OCI-LY7 (cell line): Measurements from ENCODE around the gene RPL29. TPM values are rescaled to one million over a fixed set of nuclear protein-coding genes. Genes with fewer than 3 reads are reported as not detected.

ENCODE experiments used
- BruUV-seq: library from RNA; stranded (reverse); fragments of 400-500 nt; replicated peaks from 2 replicates; lab custom pipeline; 2021; lab: Mats Ljungman, UMichigan
- CTCF ChIA-PET: fragments of 300-600 bp; sonication (Branson Sonifier 250); formaldehyde crosslinking; loops from one replicate; lab custom pipeline; 2022; ENCODE audit warnings: antibody characterized with exemption; ENCODE audit not compliant: unreplicated experiment; lab: Charles Lee
- POLR2A ChIA-PET: fragments of 300-600 bp; sonication (Branson Sonifier 250); formaldehyde crosslinking; loops from one replicate; lab custom pipeline; 2022; ENCODE audit warnings: antibody characterized with exemption; lab: Charles Lee
- DNase-seq: peaks from one replicate; pipeline ENCODE4 v3.0.0-alpha.2; 2015; ENCODE audit warnings: low spot score
- H2AFZ ChIP-seq: fragments of 200-600 bp; sonication (generic), shearing (Covaris generic); 2 replicates; pipeline ENCODE4 v1.6.1; 2014; ENCODE audit warnings: mild to moderate bottlenecking, antibody characterized with exemption, low read length, moderate library complexity
- H3K27ac ChIP-seq: fragments of 200-600 bp; sonication (generic); 2 replicates; pipeline ENCODE4 v1.5.1; 2014; ENCODE audit warnings: mixed run types, low read depth, mild to moderate bottlenecking, moderate library complexity, low read length, inconsistent platforms; ENCODE audit not compliant: poor library complexity, severe bottlenecking
- H3K36me3 ChIP-seq: fragments of 200-600 bp; sonication (generic); 2 replicates; pipeline ENCODE4 v1.6.1; 2014; ENCODE audit warnings: mild to moderate bottlenecking, antibody characterized with exemption, low read length, moderate library complexity, mixed read lengths; ENCODE audit not compliant: insufficient read depth
- H3K4me1 ChIP-seq: fragments of 200-600 bp; sonication (generic); 2 replicates; pipeline ENCODE4 v1.5.1; 2014; ENCODE audit warnings: mild to moderate bottlenecking, low read length; ENCODE audit not compliant: insufficient read depth, poor library complexity, severe bottlenecking
- H3K4me2 ChIP-seq: fragments of 200-600 bp; sonication (generic); 2 replicates; pipeline ENCODE4 v1.6.1; 2014; ENCODE audit warnings: mild to moderate bottlenecking, low read length
- H3K4me3 ChIP-seq: fragments of 200-600 bp; sonication (generic); 2 replicates; pipeline ENCODE4 v1.5.1; 2014; ENCODE audit warnings: mild to moderate bottlenecking, low read depth, low read length; ENCODE audit not compliant: poor library complexity, severe bottlenecking
- H3K79me2 ChIP-seq: fragments of 200-600 bp; sonication (generic); 2 replicates; pipeline ENCODE4 v1.6.1; 2016; ENCODE audit warnings: low read depth, mild to moderate bottlenecking, low read length, moderate library complexity, mixed read lengths; ENCODE audit not compliant: insufficient read depth
- H3K9me2 ChIP-seq: fragments of 200-600 bp; sonication (generic); 2 replicates; pipeline ENCODE4 v1.6.1; 2016; ENCODE audit warnings: mild to moderate bottlenecking, low read length, mixed read lengths; ENCODE audit not compliant: insufficient read depth
- H3K9me3 ChIP-seq: fragments of 200-600 bp; sonication (generic); 2 replicates; pipeline ENCODE4 v1.6.1; 2014; ENCODE audit warnings: mild to moderate bottlenecking, mixed run types, low read length, mixed read lengths
- H4K20me1 ChIP-seq: fragments of 200-600 bp; sonication (generic); 2 replicates; pipeline ENCODE4 v1.6.1; 2014; ENCODE audit warnings: mild to moderate bottlenecking, antibody characterized with exemption, low read length, moderate library complexity, mixed read lengths; ENCODE audit not compliant: insufficient read depth
- CTCF ChIP-seq: fragments of 200-600 bp; sonication (generic); conservative IDR thresholded peaks from 2 replicates; pipeline ENCODE4 v1.5.1; 2014; ENCODE audit warnings: mild to moderate bottlenecking, antibody characterized with exemption, low read length, moderate library complexity, mixed read lengths
- EZH2phosphoT487 ChIP-seq: fragments of 200-600 bp; sonication (generic); IDR thresholded peaks from 2 replicates; pipeline ENCODE4 v1.6.1; 2018; ENCODE audit warnings: low read depth, borderline replicate concordance, mild to moderate bottlenecking, mixed run types, antibody characterized with exemption, low read length, moderate library complexity, mixed read lengths
- intact Hi-C: fragments of 100-400 bp; cut with micrococcal nuclease; formaldehyde crosslinking; loops from one replicate; pipeline ENCODE4 v1.10.0; 2022; ENCODE audit not compliant: unreplicated experiment
- total RNA-seq, 2 experiments: library from RNA; depleted of rRNA in 1 of 2; stranded (reverse); fragments of >200 nt in 1 of 2; shearing (Covaris generic) in 1 of 2; gene quantifications; 2 replicates each; pipeline ENCODE4 v1.2.3, GENCODE V29; 2014 to 2022

The RPL29 gene
- total RNA-seq, 2 experiments from 2014 or later = 1,535 to 1,781 TPM

DNA sequence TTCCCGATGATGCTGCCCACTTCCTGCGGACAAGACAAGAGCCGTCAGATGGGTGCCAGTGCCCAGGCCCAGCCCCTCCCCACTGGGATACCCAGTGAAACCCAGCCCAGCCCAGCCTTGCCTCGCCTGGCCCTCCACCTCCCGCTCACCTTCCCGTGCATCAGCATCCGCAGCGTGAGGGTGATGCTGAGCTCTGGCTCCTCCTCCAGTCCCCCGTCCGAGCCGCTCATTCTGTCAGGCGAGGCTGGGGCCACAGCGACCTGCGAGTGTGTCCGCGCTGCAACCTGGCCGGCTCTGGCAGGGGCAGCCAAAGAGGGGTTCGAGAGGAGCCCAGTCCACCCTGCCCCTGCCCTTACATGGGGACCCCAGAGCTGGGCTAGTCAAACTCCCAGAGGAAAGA lies 34.7 kb downstream of the RPL29 start:
- DNase-seq = no peak
- H3K4me1 ChIP-seq = peaks cover 3% of the 10 kb centered on the region
- H3K4me2 ChIP-seq = no peak overlapping the region
- POLR2A ChIA-PET = no interaction called here
- H3K36me3 ChIP-seq = no peaks in the 10 kb centered on the region
- no TSS peak for BruUV-seq
- H3K79me2 ChIP-seq = no peaks in the 10 kb centered on the region
- intact Hi-C loops = no loop called here
- no peak overlapping the region for H3K27ac ChIP-seq
- H4K20me1 ChIP-seq = no peaks in the 10 kb centered on the region
- TF ChIP-seq EZH2phosphoT487 (no peak), CTCF (no peak)
- no peak overlapping the region for H3K4me3 ChIP-seq
- no peaks in the 10 kb centered on the region for H3K9me2 ChIP-seq
- H3K9me3 ChIP-seq = no peaks in the 10 kb centered on the region
- H2AFZ ChIP-seq = no peak overlapping the region
- CTCF ChIA-PET = no interaction called here

DNA sequence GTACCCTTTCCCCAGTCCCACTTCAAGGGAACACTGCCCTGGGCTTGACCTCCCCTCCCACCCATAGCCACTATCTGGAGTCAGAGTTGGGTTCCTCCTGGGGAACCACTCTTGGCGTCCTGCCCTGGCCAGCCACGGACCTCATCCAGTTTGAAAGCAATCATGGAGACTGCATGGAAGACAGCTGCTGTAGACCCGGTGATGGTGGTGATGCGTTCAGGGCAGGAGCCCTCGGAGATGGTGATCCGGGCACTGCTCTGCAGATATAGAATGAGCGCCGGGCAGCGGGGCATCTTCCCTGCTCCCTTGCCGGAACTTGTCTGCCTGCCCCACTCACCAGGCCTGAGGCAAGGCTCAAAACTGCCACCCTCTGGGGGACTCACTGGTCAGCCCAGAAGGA lies 35.3 kb downstream of the RPL29 start:
- Histone ChIP-seq H3K4me2 (no peak overlapping the region), H4K20me1 (no peaks in the 10 kb centered on the region), H3K27ac (no peak overlapping the region), H3K9me2 (no peaks in the 10 kb centered on the region), H3K4me3 (no peak overlapping the region), H3K9me3 (no peaks in the 10 kb centered on the region), H3K79me2 (no peaks in the 10 kb centered on the region), H3K36me3 (no peaks in the 10 kb centered on the region), H3K4me1 (peaks cover 3% of the 10 kb centered on the region), H2AFZ (no peak overlapping the region)
- CTCF ChIA-PET = no interaction called here
- intact Hi-C loops = no loop called here
- POLR2A ChIA-PET = no interaction called here
- TF ChIP-seq EZH2phosphoT487 (no peak), CTCF (no peak)
- no TSS peak for BruUV-seq
- DNase-seq = no peak

DNA sequence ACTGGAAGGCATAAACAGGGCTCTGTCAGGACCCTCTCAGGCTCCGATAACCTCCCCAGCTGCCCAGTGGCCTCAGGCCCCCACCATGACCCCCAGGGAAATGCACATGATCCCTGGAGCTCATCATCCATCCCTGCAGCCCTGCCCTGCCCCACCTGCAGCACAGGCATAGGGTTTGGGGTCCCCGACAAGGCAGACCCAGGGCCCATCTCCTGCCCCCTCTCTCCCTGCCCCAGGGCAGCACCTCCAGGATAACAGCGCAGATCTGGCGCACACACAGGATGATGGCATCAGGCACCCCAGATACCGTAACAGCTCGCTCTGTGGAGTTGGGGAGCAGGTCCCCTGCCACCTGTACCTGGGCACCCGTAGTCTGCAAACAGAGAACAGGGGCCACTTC lies 36.0 kb downstream of the RPL29 start:
- intact Hi-C loops = no loop called here
- ChIA-PET CTCF (no interaction called here), POLR2A (interaction anchor here (0.6 kb wide), 1 partner anchor 70 kb away, joined by 3 read pairs; no protein-coding TSS in a partner anchor)
- no peaks in the 10 kb centered on the region for H3K36me3 ChIP-seq
- no peak overlapping the region for H3K4me3 ChIP-seq
- H3K9me3 ChIP-seq = no peaks in the 10 kb centered on the region
- no peaks in the 10 kb centered on the region for H3K79me2 ChIP-seq
- H3K4me1 ChIP-seq = peaks cover 3% of the 10 kb centered on the region
- no peaks in the 10 kb centered on the region for H4K20me1 ChIP-seq
- BruUV-seq = no TSS peak
- no peak overlapping the region for H3K4me2 ChIP-seq
- DNase-seq = no peak
- no peak overlapping the region for H2AFZ ChIP-seq
- no peaks in the 10 kb centered on the region for H3K9me2 ChIP-seq
- H3K27ac ChIP-seq = no peak overlapping the region
- TF ChIP-seq EZH2phosphoT487 (no peak), CTCF (no peak)
